HTERT RPE-1 (cell line): ENCODE data around the gene DCUN1D4.

Experiments used
- in situ Hi-C: fragments of 300-500 bp; cut with MboI; formaldehyde crosslinking; loops from 4 replicates; pipeline ENCODE4 v1.14.3; 2020; ENCODE audit warnings: low sequenced_read_pairs

Gene DCUN1D4

GRCh38 chr4:51960486-51960885 is 117.5 kb downstream of the DCUN1D4 start:
- in situ Hi-C loops, result no loop called here

GRCh38 chr4:51963841-51964517 is 121.0 kb downstream of the DCUN1D4 start:
- in situ Hi-C loops, result no loop called here

- in situ Hi-C loops, result no loop called here
Measured at GRCh38 chr4:51965862-51966261, 122.9 kb downstream of the DCUN1D4 start.
